HG03575 (cell line): ENCODE data around the gene ADAD2.

Source experiments
- ATAC-seq: cut with Tn5 transposase; IDR thresholded peaks from one replicate; pipeline ENCODE4 v1.9.1; 2021; ENCODE audit not compliant: unreplicated experiment, insufficient number of reproducible peaks, low FRiP score; ENCODE audit errors: extremely low read depth

The ADAD2 gene

GRCh38 chr16:84239141-84239769 is 48.3 kb downstream of the ADAD2 start:
- ATAC-seq: no peak

DNA sequence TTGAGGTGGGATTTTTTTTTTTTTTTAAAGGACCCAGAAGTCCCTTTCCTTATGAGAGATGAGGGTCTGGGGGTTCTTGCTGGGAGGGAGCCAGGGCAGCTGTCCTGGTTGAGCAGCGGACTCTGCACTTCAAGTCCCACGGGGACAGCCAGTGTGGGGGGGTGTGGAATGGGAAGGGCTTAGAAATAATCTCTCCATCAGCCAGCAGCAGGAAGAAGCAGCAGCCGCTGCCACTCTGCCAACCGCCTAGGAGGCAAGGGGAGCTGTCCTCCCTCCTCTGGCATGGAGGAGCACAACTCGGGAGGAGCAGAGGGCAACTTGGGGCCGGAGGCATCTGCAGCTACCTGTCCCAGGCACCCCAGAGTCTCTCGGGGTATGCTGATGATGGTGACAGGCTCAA is 49.0 kb downstream of the ADAD2 start, which contains the start of gene KCNG4:
TSS of gene KCNG4 (minus strand) at position 104 of the 400 bp plus-strand sequence. CDS start 2,527 bp downstream, outside the sequence.
- no peak for ATAC-seq

GRCh38 chr16:84240455-84240854 is 49.5 kb downstream of the ADAD2 start:
- no peak for ATAC-seq

DNA sequence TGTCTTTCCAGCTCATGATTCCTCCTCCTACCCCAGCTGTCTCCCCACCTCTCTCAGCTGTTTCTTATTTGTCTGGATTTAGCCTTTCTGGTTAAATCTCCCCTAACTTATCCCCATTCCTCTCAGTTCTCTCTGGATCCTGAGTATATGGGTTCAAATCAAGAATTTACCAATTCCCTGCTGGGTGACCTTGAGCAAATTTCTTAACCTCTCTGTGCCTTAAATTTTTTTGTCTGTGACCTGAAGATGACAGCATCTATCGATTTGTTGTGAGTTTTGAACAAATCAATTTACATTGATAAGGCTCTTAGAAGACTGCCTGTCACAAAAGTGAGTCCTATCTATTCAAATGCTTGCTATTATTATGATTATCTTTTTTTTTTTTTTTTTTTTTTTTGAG is 50.8 kb downstream of the ADAD2 start:
- no peak for ATAC-seq

DNA sequence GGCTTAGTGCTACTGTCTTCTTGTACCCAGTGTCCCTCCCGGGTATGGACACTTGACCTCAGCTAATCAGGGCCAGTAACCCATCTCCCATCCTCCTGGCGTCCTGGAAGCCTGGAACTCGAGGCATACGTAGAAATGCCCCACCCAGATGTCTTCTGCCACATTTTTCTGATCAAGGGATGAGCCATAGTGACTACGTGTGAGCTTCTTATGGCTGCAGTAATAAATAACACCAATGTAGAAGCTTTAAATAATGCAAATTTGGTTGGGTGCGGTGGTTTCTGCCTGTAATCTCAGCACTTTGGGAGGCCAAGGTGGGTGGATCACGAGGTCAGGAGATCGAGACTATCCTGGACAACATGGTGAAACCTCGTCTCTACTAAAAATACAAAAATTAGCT is 51.9 kb downstream of the ADAD2 start:
- no peak for ATAC-seq

DNA sequence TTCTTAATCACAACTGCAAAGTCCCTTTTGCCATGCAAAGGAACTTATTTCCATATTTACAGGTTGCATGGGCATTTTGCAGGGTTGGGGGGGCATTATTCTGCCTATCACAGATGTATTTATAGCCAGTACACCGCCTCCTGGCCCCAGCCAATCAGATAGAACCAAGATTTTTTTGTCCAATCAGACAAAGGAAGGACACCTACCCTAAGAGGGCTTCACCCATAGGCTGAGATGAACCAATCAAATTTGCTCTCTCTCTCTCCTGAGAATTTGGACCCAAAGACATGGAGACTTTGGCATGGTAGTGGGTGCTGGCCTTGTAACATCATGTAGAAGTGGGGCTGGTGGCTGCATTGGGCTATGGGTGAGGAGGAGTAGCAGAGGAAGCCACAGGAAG is 52.8 kb downstream of the ADAD2 start:
- ATAC-seq: no peak

DNA sequence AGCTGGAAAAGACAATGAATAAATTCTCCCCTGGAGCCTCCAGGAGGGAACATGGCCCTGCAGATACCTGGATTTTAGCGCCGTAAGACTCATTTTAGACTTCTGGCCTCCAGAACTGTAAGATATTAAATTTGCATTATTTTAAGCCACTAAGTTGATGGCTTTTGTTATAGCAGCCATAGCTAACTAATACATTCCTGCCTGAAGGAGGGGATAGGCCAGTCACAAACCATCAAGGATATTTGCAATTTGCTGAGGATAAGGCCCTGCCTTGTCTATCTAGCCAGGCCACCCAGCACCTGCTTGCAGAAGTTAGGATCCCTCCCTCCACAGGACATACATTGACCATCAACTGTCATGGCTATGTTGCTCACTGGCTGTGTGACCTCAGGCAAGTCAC is 53.8 kb downstream of the ADAD2 start:
- ATAC-seq: no peak

GRCh38 chr16:84245956-84246678 is 55.2 kb downstream of the ADAD2 start:
- no peak for ATAC-seq

DNA sequence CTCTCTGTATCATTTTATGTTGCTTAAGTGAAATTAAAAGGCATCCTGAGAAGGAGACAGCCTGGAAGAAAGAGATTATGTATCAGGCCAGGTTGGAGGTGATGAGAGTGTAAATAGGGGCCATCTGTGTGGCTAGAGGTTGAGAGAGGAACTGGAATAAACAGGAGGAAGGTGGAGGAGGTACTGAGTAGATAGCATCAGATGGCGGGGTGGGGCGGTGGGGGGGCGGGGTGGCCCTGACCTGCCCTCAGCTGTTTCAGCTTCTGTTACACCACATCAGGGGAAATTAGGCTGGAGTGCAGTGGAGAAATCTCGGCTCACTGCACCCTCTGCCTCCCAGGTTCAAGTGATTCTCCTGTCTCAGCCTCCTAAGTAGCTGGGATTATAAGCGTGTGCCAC is 55.7 kb downstream of the ADAD2 start:
- no peak for ATAC-seq
